ENCODE results near the gene CD46.

DNA sequence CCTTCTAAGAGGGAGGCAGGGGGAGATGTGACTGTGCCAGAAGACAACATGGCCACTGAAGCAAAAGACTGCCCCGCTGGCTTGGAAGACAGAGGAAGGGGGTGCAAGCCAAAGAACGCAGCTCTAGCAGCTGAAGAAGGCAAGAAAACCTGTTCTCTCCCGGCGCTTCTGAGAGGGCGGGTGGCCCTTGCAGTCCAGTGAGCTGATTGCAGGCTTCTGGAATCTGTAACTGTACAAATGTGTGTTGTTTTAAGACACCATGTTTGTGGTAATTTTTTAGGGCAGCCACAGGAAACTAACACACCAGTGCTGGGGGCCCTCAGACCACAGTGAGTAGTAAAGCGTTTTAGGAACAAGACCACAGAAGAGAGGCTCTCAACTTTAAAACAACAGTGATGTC, 47.0 kb downstream of the CD46 start:
- TF ChIP-seq EZH2 (IDR thresholded peaks at IDR 0.05; ENCODE audit: borderline replicate concordance, insufficient read depth, low read length, poor library complexity, severe bottlenecking) (no peak), SMC3 (conservative IDR thresholded peaks at IDR 0.05; ENCODE audit: poor library complexity) (no peak), POLR2AphosphoS5 (IDR thresholded peaks at IDR 0.05) (no peak), REST (IDR thresholded peaks at IDR 0.05; ENCODE audit: borderline replicate concordance) (no peak), RAD21 (conservative IDR thresholded peaks at IDR 0.05) (no peak)
- TF ChIP-seq, protein P1, sequence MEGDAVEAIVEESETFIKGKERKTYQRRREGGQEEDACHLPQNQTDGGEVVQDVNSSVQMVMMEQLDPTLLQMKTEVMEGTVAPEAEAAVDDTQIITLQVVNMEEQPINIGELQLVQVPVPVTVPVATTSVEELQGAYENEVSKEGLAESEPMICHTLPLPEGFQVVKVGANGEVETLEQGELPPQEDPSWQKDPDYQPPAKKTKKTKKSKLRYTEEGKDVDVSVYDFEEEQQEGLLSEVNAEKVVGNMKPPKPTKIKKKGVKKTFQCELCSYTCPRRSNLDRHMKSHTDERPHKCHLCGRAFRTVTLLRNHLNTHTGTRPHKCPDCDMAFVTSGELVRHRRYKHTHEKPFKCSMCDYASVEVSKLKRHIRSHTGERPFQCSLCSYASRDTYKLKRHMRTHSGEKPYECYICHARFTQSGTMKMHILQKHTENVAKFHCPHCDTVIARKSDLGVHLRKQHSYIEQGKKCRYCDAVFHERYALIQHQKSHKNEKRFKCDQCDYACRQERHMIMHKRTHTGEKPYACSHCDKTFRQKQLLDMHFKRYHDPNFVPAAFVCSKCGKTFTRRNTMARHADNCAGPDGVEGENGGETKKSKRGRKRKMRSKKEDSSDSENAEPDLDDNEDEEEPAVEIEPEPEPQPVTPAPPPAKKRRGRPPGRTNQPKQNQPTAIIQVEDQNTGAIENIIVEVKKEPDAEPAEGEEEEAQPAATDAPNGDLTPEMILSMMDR (IDR thresholded peaks at IDR 0.05; ENCODE audit: poor library complexity, severe bottlenecking) = no peak

Measured in neural cell (in vitro differentiated cells).